ENCODE measurements around the gene VPS39. TPM values are rescaled to one million over a fixed set of nuclear protein-coding genes. Genes with fewer than 3 reads are reported as not detected.

VPS39 gene
- total RNA-seq, 1 experiment from 2014 or later: 46.9 TPM

- Histone ChIP-seq H3K27ac (ENCODE audit: low read depth, low read length, poor library complexity, severe bottlenecking) (no peak overlapping the region), H3K4me1 (ENCODE audit: insufficient read depth, low read length, poor library complexity, severe bottlenecking) (no peaks in the 10 kb centered on the region), H3K36me3 (ENCODE audit: insufficient read depth, low read length, poor library complexity, severe bottlenecking) (peaks cover 41% of the 10 kb centered on the region), H3K9me3 (ENCODE audit: low read depth, low read length, poor library complexity, severe bottlenecking) (no peaks in the 10 kb centered on the region), H3K27me3 (replicated peaks; ENCODE audit: insufficient read depth, low read depth, low read length, poor library complexity) (no peaks in the 10 kb centered on the region), H3K4me3 (ENCODE audit: low read depth, low read length, poor library complexity, severe bottlenecking) (no peak overlapping the region)
- TF ChIP-seq EZH2 (IDR thresholded peaks at IDR 0.05; ENCODE audit: borderline replicate concordance, low read depth, low read length, poor library complexity, severe bottlenecking): no peak
- TF ChIP-seq CTCF (conservative IDR thresholded peaks at IDR 0.05; ENCODE audit: low read depth, low read length): no peak
- DNase-seq (ENCODE audit: low spot score): no peak
- CTCF ChIA-PET: no interaction called here
- POLR2A ChIA-PET (ENCODE audit: low non-redundant PET): no interaction called here
- no TSS peak for BruUV-seq (replicated peaks)
- intact Hi-C loops (cut with micrococcal nuclease; ENCODE audit: unreplicated experiment): no loop called here
These were observed 31.6 kb upstream of the VPS39 start for GRCh38 chr15:42239528-42240182.

GRCh38 chr15:42233107-42233506, 25.0 kb upstream of the VPS39 start:
- H3K4me1 ChIP-seq (ENCODE audit: insufficient read depth, low read length, poor library complexity, severe bottlenecking): no peaks in the 10 kb centered on the region
- no TSS peak for BruUV-seq (replicated peaks)
- no peak overlapping the region for H3K27ac ChIP-seq (ENCODE audit: low read depth, low read length, poor library complexity, severe bottlenecking)
- CTCF ChIA-PET: no interaction called here
- no peak for DNase-seq (ENCODE audit: low spot score)
- POLR2A ChIA-PET (ENCODE audit: low non-redundant PET): no interaction called here
- intact Hi-C loops (cut with micrococcal nuclease; ENCODE audit: unreplicated experiment): no loop called here
- no peaks in the 10 kb centered on the region for H3K27me3 ChIP-seq (replicated peaks; ENCODE audit: insufficient read depth, low read depth, low read length, poor library complexity)
- peaks cover 40% of the 10 kb centered on the region for H3K36me3 ChIP-seq (ENCODE audit: insufficient read depth, low read length, poor library complexity, severe bottlenecking)
- TF ChIP-seq CTCF (conservative IDR thresholded peaks at IDR 0.05; ENCODE audit: low read depth, low read length) (no peak), EZH2 (IDR thresholded peaks at IDR 0.05; ENCODE audit: borderline replicate concordance, low read depth, low read length, poor library complexity, severe bottlenecking) (no peak)
- no peak overlapping the region for H3K4me3 ChIP-seq (ENCODE audit: low read depth, low read length, poor library complexity, severe bottlenecking)
- no peaks in the 10 kb centered on the region for H3K9me3 ChIP-seq (ENCODE audit: low read depth, low read length, poor library complexity, severe bottlenecking)

- CTCF ChIA-PET: no interaction called here
- H3K36me3 ChIP-seq (ENCODE audit: insufficient read depth, low read length, poor library complexity, severe bottlenecking): peaks cover 39% of the 10 kb centered on the region
These were observed 24.5 kb upstream of the VPS39 start for GRCh38 chr15:42232606-42233005.

More at GRCh38 chr15:42232606-42233005, 24.5 kb upstream of the VPS39 start:
- Histone ChIP-seq H3K4me1 (ENCODE audit: insufficient read depth, low read length, poor library complexity, severe bottlenecking) (no peaks in the 10 kb centered on the region), H3K9me3 (ENCODE audit: low read depth, low read length, poor library complexity, severe bottlenecking) (no peaks in the 10 kb centered on the region), H3K4me3 (ENCODE audit: low read depth, low read length, poor library complexity, severe bottlenecking) (no peak overlapping the region), H3K27ac (ENCODE audit: low read depth, low read length, poor library complexity, severe bottlenecking) (no peak overlapping the region), H3K27me3 (replicated peaks; ENCODE audit: insufficient read depth, low read depth, low read length, poor library complexity) (no peaks in the 10 kb centered on the region)
- intact Hi-C loops (cut with micrococcal nuclease; ENCODE audit: unreplicated experiment): no loop called here
- no peak for DNase-seq (ENCODE audit: low spot score)
- no peak for TF ChIP-seq EZH2 (IDR thresholded peaks at IDR 0.05; ENCODE audit: borderline replicate concordance, low read depth, low read length, poor library complexity, severe bottlenecking)
- TF ChIP-seq CTCF (conservative IDR thresholded peaks at IDR 0.05; ENCODE audit: low read depth, low read length): no peak
- BruUV-seq (replicated peaks): no TSS peak
- POLR2A ChIA-PET (ENCODE audit: low non-redundant PET): no interaction called here
